ENCODE data around the gene CAMK2D.
"Not testable (repeated sequence)": the region's sequence is repeated elsewhere in the genome, so short reads cannot be mapped to it uniquely, and the experiment has no call there.

Gene CAMK2D

DNA sequence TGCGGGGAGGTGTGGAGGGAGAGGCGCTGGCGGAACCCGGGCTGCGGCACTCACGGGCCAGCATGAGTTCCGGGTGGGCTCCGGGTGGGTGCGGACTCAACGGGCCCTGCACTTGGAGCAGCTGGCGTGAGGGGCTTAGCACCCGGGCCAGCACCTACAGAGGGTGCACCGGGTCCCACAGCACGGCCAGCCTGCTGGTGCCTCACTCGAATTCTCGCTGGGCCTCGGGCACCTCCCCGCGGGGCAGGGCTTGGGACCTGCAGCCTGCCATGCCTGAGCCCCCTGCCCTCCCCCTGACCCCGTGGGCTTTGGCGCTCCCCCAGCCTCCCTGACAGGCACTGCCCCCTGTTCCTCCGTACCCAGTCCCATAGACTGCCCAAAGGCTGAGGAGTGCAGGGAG lies 10.8 kb upstream of the CAMK2D start:
- TF ChIP-seq, protein P1, sequence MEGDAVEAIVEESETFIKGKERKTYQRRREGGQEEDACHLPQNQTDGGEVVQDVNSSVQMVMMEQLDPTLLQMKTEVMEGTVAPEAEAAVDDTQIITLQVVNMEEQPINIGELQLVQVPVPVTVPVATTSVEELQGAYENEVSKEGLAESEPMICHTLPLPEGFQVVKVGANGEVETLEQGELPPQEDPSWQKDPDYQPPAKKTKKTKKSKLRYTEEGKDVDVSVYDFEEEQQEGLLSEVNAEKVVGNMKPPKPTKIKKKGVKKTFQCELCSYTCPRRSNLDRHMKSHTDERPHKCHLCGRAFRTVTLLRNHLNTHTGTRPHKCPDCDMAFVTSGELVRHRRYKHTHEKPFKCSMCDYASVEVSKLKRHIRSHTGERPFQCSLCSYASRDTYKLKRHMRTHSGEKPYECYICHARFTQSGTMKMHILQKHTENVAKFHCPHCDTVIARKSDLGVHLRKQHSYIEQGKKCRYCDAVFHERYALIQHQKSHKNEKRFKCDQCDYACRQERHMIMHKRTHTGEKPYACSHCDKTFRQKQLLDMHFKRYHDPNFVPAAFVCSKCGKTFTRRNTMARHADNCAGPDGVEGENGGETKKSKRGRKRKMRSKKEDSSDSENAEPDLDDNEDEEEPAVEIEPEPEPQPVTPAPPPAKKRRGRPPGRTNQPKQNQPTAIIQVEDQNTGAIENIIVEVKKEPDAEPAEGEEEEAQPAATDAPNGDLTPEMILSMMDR (IDR thresholded peaks at IDR 0.05; ENCODE audit: insufficient read depth, low read length, poor library complexity, severe bottlenecking), result no peak
- Histone ChIP-seq H3K36me3 (ENCODE audit: control insufficient read depth, insufficient read depth, low read length) (no peaks in the 10 kb centered on the region), H3K4me3 (replicated peaks; ENCODE audit: low read depth, low read length) (no peak overlapping the region), H3K27me3 (replicated peaks; ENCODE audit: control insufficient read depth, insufficient read depth, low read length) (no peaks in the 10 kb centered on the region)
- DNase-seq (ENCODE audit: extremely low read depth, insufficient read length), result no peak

DNA sequence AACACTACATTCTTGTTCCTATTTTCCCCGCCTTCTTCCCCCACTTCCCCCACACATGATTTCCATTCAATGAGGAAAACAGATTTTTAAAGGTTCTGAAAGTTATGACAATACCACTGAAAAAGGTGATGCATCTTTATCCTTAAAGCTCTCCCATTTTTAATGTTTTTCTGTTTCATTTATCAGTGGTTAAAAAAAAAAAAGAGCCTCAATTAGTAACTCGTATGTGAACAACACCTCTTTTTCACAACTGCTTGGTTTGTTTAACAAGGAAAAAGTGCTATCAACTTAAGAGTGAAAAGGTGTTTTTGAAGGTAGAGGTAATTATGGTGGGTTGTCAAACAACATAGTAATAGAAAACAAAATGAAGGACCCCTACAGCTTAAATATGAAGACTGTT lies 8.2 kb upstream of the CAMK2D start:
- TF ChIP-seq, protein P1 (IDR thresholded peaks at IDR 0.05; ENCODE audit: insufficient read depth, low read length, poor library complexity, severe bottlenecking), result no peak
- H3K4me3 ChIP-seq (replicated peaks; ENCODE audit: low read depth, low read length), result no peak overlapping the region
- H3K27me3 ChIP-seq (replicated peaks; ENCODE audit: control insufficient read depth, insufficient read depth, low read length), result no peaks in the 10 kb centered on the region
- DNase-seq (ENCODE audit: extremely low read depth, insufficient read length), result no peak
- no peaks in the 10 kb centered on the region for H3K36me3 ChIP-seq (ENCODE audit: control insufficient read depth, insufficient read depth, low read length)

DNA sequence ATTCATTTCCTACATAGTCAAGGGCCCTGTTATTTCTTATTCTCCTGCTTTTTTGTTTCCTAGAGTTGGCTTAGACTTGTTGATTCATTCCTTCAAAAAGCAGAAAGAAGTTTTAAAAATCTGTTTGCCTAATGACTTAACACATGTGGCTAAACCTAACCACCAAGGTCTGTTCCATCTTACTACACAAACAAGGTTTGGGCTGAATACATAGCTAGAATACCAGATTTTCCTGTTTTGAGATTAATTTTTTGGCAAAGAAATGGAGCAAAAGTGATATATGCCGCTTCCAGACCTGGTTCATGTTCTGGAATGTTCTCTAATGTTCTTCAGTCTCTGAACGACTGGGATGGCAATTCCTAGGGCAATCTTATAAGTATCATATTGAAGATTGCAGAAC lies 7.4 kb upstream of the CAMK2D start:
- TF ChIP-seq, protein P1 (IDR thresholded peaks at IDR 0.05; ENCODE audit: insufficient read depth, low read length, poor library complexity, severe bottlenecking), result no peak
- Histone ChIP-seq H3K4me3 (replicated peaks; ENCODE audit: low read depth, low read length) (no peak overlapping the region), H3K27me3 (replicated peaks; ENCODE audit: control insufficient read depth, insufficient read depth, low read length) (no peaks in the 10 kb centered on the region), H3K36me3 (ENCODE audit: control insufficient read depth, insufficient read depth, low read length) (no peaks in the 10 kb centered on the region)
- no peak for DNase-seq (ENCODE audit: extremely low read depth, insufficient read length)

DNA sequence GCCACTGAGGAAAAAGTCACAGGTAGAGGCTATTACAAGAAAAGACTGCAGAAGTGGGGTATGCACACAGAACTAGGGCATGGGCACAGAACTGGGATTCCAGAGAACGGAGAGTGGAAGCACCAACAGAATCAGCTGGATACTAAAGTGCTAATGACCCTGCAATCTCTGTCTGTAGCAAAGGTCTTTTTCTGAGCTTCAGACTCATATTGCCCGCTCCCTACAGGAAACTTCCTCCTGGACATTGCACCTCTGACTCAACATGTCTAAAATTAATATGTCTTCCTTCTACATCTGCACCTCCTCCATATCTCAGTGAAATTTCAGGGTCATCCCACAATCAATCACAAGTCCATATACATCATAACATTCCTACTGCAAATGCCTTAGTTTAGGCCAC lies 5.3 kb upstream of the CAMK2D start:
- no peak for DNase-seq (ENCODE audit: extremely low read depth, insufficient read length)
- Histone ChIP-seq H3K4me3 (replicated peaks; ENCODE audit: low read depth, low read length) (no peak overlapping the region), H3K36me3 (ENCODE audit: control insufficient read depth, insufficient read depth, low read length) (no peaks in the 10 kb centered on the region), H3K27me3 (replicated peaks; ENCODE audit: control insufficient read depth, insufficient read depth, low read length) (no peaks in the 10 kb centered on the region)
- TF ChIP-seq, protein P1 (IDR thresholded peaks at IDR 0.05; ENCODE audit: insufficient read depth, low read length, poor library complexity, severe bottlenecking), result no peak

DNA sequence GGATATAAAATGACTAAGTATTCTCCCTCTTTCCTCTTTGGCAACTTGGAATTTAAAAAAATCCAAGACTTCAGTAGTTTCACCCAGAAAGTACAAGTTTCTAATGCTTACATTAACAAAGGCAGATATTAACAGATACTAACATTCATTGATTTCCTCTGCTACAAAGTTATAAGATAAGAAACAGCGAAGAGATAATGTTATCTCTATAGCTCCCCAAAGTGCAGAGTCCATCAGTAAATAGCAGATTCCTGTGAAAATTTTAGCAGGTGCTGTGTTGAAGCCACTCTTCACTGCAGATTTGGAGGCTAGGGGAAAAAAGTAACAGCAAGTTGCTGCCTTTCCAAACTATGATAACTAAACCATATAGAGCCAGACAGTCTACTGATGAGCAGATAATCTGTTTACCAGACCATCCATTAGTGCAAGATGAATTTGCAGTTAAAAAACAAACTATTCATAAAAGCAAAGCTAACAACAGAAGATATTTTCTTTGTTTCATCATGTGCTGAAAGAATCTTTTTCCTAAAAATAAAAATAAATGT lies 3.3 kb upstream of the CAMK2D start:
- DNase-seq (ENCODE audit: extremely low read depth, insufficient read length), result no peak
- Histone ChIP-seq H3K4me3 (replicated peaks; ENCODE audit: low read depth, low read length) (no peak overlapping the region), H3K36me3 (ENCODE audit: control insufficient read depth, insufficient read depth, low read length) (no peaks in the 10 kb centered on the region), H3K27me3 (replicated peaks; ENCODE audit: control insufficient read depth, insufficient read depth, low read length) (no peaks in the 10 kb centered on the region)
- TF ChIP-seq, protein P1 (IDR thresholded peaks at IDR 0.05; ENCODE audit: insufficient read depth, low read length, poor library complexity, severe bottlenecking), result no peak

DNA sequence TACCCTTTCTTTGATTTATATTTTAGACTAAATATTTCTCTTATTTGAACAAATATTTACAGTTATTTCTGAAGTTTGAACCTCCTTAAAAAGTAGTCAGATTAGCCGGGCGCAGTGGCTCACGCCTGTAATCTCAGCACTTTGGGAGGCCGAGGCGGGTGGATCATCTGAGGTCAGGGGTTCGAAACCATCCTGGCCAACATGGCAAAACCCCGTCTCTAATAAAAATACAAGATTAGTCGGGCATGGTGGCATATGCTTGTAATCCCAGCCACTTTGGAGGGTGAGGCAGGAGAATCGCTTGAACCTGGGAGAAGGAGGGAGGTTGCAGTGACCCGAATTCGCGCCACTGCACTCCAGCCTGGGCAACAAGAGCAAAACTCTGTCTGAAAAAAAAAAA lies 2.4 kb upstream of the CAMK2D start:
- not testable (repeated sequence) for DNase-seq (ENCODE audit: extremely low read depth, insufficient read length); H3K4me3 ChIP-seq (replicated peaks; ENCODE audit: low read depth, low read length); H3K27me3 ChIP-seq (replicated peaks; ENCODE audit: control insufficient read depth, insufficient read depth, low read length); H3K36me3 ChIP-seq (ENCODE audit: control insufficient read depth, insufficient read depth, low read length)

Data from GM06990 (cell line).